HEK293 (cell line): ENCODE results near the gene KIF12.

Experiments used
- CTCF ChIA-PET: fragments of 350-600 bp; formaldehyde crosslinking; extraction: SDS; loops from one replicate; lab custom pipeline; 2021; ENCODE audit warnings: antibody characterized with exemption; lab: Yijun Ruan, JAX
- POLR2A ChIA-PET: fragments of 300-600 bp; formaldehyde crosslinking; extraction: SDS; loops from one replicate; lab custom pipeline; 2020; ENCODE audit warnings: antibody characterized with exemption, inconsistent platforms; lab: Yijun Ruan, JAX
- H3K27ac ChIP-seq: fragments of 200-500 bp; sonication (Bioruptor generic); 2 replicates; pipeline ENCODE4 v1.5.1; 2014; ENCODE audit warnings: low read depth, low read length, control low read depth, inconsistent platforms; ENCODE audit errors: extremely low read depth
- H3K36me3 ChIP-seq, 2 experiments: fragments of 200-500 bp in 1 of 2; sonication (Bioruptor generic) in 1 of 2; 1 replicate in 1 of 2; 2 replicates in 1 of 2; pipeline ENCODE4 v1.5.1; 2014 to 2017; ENCODE audit warnings: inconsistent platforms in 2 of 2, low read length in 2 of 2; ENCODE audit not compliant: control insufficient read depth in 2 of 2, insufficient read depth in 1 of 2
- H3K4me1 ChIP-seq: fragments of 200-500 bp; sonication (Bioruptor generic); 2 replicates; pipeline ENCODE4 v1.5.1; 2014; ENCODE audit warnings: mild to moderate bottlenecking, low read length, inconsistent platforms; ENCODE audit not compliant: control insufficient read depth, insufficient read depth
- H3K4me3 ChIP-seq: 2 replicates; pipeline ENCODE4 v1.5.1; 2011; ENCODE audit warnings: low read depth, mild to moderate bottlenecking, control low read depth, low read length, moderate library complexity
- H3K9me3 ChIP-seq: fragments of 200-500 bp; sonication (Bioruptor generic); 2 replicates; pipeline ENCODE4 v1.5.1; 2014; ENCODE audit warnings: low read depth, low read length, inconsistent platforms; ENCODE audit not compliant: control insufficient read depth, insufficient read depth
- HOXA7 ChIP-seq: sonication (generic); formaldehyde crosslinking; IDR thresholded peaks from 2 replicates; pipeline ENCODE4 v1.8.1; 2022; ENCODE audit warnings: missing genetic modification reagents, borderline replicate concordance
- ZBTB7A ChIP-seq: fragments of 450-650 bp; formaldehyde crosslinking; IDR thresholded peaks from 2 replicates; pipeline ENCODE4 v1.5.1; 2016; ENCODE audit warnings: low read depth, missing biosample characterization, missing genetic modification characterization
- ZIC2 ChIP-seq: fragments of 450-650 bp; formaldehyde crosslinking; IDR thresholded peaks from 2 replicates; pipeline ENCODE4 v1.5.1; 2016; ENCODE audit warnings: missing biosample characterization, missing genetic modification characterization
- ZNF157 ChIP-seq: fragments of 450-650 bp; formaldehyde crosslinking; IDR thresholded peaks from 2 replicates; pipeline ENCODE4 v1.5.1; 2016; ENCODE audit warnings: missing biosample characterization, missing genetic modification characterization
- ZNF169 ChIP-seq: fragments of 450-650 bp; formaldehyde crosslinking; IDR thresholded peaks from 2 replicates; pipeline ENCODE4 v1.5.1; 2016; ENCODE audit warnings: missing biosample characterization, missing genetic modification characterization
- ZNF202 ChIP-seq: fragments of 450-650 bp; formaldehyde crosslinking; IDR thresholded peaks from 2 replicates; pipeline ENCODE4 v1.5.1; 2016; ENCODE audit warnings: missing biosample characterization, missing genetic modification characterization, borderline replicate concordance
- ZNF214 ChIP-seq: fragments of 450-650 bp; formaldehyde crosslinking; IDR thresholded peaks from 2 replicates; pipeline ENCODE4 v1.5.1; 2017; ENCODE audit warnings: missing biosample characterization, mild to moderate bottlenecking, missing genetic modification characterization, borderline replicate concordance
- ZNF23 ChIP-seq: fragments of 450-650 bp; formaldehyde crosslinking; IDR thresholded peaks from 2 replicates; pipeline ENCODE4 v1.5.1; 2016; ENCODE audit warnings: missing biosample characterization, missing genetic modification characterization, borderline replicate concordance
- ZNF324 ChIP-seq: fragments of 450-650 bp; formaldehyde crosslinking; IDR thresholded peaks from 2 replicates; pipeline ENCODE4 v1.5.1; 2016; ENCODE audit warnings: missing biosample characterization, missing genetic modification characterization
- ZNF354C ChIP-seq: fragments of 450-650 bp; formaldehyde crosslinking; IDR thresholded peaks from 2 replicates; pipeline ENCODE4 v1.5.1; 2016; ENCODE audit warnings: missing biosample characterization, missing genetic modification characterization, low read depth, borderline replicate concordance
- ZNF544 ChIP-seq: fragments of 450-650 bp; formaldehyde crosslinking; IDR thresholded peaks from 2 replicates; pipeline ENCODE4 v1.5.0; 2017; ENCODE audit warnings: missing biosample characterization, missing genetic modification characterization
- ZNF670 ChIP-seq: fragments of 450-650 bp; formaldehyde crosslinking; IDR thresholded peaks from 2 replicates; pipeline ENCODE4 v1.5.1; 2016; ENCODE audit warnings: missing biosample characterization, missing genetic modification characterization, low read depth
- TF ChIP-seq, protein P1 (sequence below): fragments of 450-650 bp; formaldehyde crosslinking; IDR thresholded peaks from 2 replicates; pipeline ENCODE4; 2016; ENCODE audit warnings: missing biosample characterization, missing genetic modification characterization
- TF ChIP-seq, protein P2 (sequence below): fragments of 450-650 bp; formaldehyde crosslinking; IDR thresholded peaks from 2 replicates; pipeline ENCODE4 v1.5.1; 2016; ENCODE audit warnings: missing biosample characterization, missing genetic modification characterization
- TF ChIP-seq, protein P3 (sequence below): fragments of 450-650 bp; formaldehyde crosslinking; IDR thresholded peaks from 2 replicates; pipeline ENCODE4 v1.5.1; 2016; ENCODE audit warnings: missing biosample characterization, missing genetic modification characterization
- TF ChIP-seq, protein P4 (sequence below): IDR thresholded peaks from 2 replicates; pipeline ENCODE4 v1.6.1; 2011; ENCODE audit warnings: mild to moderate bottlenecking, low read depth, low read length, borderline replicate concordance
- TF ChIP-seq, protein P5 (sequence below): fragments of 450-650 bp; formaldehyde crosslinking; IDR thresholded peaks from 2 replicates; pipeline ENCODE4 v1.5.1; 2016; ENCODE audit warnings: missing biosample characterization, missing genetic modification characterization
- TF ChIP-seq, protein P6 (sequence below): fragments of 450-650 bp; formaldehyde crosslinking; IDR thresholded peaks from 2 replicates; pipeline ENCODE4 v1.5.1; 2016; ENCODE audit warnings: missing biosample characterization, missing genetic modification characterization
- TF ChIP-seq, protein P7 (sequence below): fragments of 450-650 bp; IDR thresholded peaks from 2 replicates; pipeline ENCODE4 v1.5.1; 2018; ENCODE audit warnings: missing biosample characterization, mild to moderate bottlenecking, missing genetic modification characterization

Gene KIF12

DNA sequence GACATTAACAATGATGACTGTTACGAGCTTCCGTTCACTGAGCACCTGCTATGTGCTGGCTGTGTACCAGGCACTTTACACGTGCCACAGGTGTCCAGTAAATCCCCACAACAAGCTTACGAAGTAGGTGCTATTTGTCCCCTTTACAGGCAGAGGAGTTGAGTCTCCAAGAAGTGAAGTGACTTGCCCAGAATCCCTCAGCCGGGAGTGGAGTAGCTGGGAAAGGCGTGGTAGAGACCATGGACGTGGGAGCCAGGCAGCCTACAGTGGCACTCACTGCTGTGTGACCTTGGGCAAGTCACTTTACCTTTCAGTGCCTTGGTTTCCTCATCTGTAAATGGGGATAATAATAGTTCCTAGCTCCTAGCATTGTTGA lies 20.3 kb downstream of the KIF12 start:
- Histone ChIP-seq H3K9me3 (no peaks in the 10 kb centered on the region), H3K4me1 (no peaks in the 10 kb centered on the region), H3K36me3 (no peaks in the 10 kb centered on the region), H3K4me3 (no peak overlapping the region), H3K27ac (no peak overlapping the region)
- CTCF ChIA-PET: interaction anchor here (0.6 to 3.1 kb wide), 4 partner anchors 29 to 350 kb away, joined by 3 to 12 read pairs (median 4); no protein-coding TSS in a partner anchor
- POLR2A ChIA-PET: no interaction called here
- TF ChIP-seq, protein P1, sequence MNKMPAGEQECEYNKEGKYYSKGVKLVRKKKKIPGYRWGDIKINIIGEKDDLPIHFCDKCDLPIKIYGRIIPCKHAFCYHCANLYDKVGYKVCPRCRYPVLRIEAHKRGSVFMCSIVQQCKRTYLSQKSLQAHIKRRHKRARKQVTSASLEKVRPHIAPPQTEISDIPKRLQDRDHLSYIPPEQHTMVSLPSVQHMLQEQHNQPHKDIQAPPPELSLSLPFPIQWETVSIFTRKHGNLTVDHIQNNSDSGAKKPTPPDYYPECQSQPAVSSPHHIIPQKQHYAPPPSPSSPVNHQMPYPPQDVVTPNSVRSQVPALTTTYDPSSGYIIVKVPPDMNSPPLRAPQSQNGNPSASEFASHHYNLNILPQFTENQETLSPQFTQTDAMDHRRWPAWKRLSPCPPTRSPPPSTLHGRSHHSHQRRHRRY: no peak
- TF ChIP-seq, protein P2, sequence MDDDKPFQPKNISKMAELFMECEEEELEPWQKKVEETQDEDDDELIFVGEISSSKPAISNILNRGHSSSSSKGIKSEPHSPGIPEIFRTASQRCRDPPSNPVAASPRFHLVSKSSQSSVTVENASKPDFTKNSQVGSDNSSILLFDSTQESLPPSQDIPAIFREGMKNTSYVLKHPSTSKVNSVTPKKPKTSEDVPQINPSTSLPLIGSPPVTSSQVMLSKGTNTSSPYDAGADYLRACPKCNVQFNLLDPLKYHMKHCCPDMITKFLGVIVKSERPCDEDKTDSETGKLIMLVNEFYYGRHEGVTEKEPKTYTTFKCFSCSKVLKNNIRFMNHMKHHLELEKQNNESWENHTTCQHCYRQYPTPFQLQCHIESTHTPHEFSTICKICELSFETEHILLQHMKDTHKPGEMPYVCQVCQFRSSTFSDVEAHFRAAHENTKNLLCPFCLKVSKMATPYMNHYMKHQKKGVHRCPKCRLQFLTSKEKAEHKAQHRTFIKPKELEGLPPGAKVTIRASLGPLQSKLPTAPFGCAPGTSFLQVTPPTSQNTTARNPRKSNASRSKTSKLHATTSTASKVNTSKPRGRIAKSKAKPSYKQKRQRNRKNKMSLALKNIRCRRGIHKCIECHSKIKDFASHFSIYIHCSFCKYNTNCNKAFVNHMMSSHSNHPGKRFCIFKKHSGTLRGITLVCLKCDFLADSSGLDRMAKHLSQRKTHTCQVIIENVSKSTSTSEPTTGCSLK (tag by site-specific recombination): no peak
- no peak for TF ChIP-seq ZNF202 (tag by site-specific recombination)
- no peak for TF ChIP-seq ZNF544
- no peak for TF ChIP-seq ZNF324
- no peak for TF ChIP-seq ZNF354C (tag by site-specific recombination)
- no peak for TF ChIP-seq ZIC2 (tag by site-specific recombination)
- TF ChIP-seq ZNF157: no peak
- TF ChIP-seq, protein P3, sequence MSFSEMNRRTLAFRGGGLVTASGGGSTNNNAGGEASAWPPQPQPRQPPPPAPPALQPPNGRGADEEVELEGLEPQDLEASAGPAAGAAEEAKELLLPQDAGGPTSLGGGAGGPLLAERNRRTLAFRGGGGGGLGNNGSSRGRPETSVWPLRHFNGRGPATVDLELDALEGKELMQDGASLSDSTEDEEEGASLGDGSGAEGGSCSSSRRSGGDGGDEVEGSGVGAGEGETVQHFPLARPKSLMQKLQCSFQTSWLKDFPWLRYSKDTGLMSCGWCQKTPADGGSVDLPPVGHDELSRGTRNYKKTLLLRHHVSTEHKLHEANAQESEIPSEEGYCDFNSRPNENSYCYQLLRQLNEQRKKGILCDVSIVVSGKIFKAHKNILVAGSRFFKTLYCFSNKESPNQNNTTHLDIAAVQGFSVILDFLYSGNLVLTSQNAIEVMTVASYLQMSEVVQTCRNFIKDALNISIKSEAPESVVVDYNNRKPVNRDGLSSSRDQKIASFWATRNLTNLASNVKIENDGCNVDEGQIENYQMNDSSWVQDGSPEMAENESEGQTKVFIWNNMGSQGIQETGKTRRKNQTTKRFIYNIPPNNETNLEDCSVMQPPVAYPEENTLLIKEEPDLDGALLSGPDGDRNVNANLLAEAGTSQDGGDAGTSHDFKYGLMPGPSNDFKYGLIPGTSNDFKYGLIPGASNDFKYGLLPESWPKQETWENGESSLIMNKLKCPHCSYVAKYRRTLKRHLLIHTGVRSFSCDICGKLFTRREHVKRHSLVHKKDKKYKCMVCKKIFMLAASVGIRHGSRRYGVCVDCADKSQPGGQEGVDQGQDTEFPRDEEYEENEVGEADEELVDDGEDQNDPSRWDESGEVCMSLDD (tag by site-specific recombination): no peak
- TF ChIP-seq, protein P4, sequence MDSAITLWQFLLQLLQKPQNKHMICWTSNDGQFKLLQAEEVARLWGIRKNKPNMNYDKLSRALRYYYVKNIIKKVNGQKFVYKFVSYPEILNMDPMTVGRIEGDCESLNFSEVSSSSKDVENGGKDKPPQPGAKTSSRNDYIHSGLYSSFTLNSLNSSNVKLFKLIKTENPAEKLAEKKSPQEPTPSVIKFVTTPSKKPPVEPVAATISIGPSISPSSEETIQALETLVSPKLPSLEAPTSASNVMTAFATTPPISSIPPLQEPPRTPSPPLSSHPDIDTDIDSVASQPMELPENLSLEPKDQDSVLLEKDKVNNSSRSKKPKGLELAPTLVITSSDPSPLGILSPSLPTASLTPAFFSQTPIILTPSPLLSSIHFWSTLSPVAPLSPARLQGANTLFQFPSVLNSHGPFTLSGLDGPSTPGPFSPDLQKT: no peak
- TF ChIP-seq, protein P5, sequence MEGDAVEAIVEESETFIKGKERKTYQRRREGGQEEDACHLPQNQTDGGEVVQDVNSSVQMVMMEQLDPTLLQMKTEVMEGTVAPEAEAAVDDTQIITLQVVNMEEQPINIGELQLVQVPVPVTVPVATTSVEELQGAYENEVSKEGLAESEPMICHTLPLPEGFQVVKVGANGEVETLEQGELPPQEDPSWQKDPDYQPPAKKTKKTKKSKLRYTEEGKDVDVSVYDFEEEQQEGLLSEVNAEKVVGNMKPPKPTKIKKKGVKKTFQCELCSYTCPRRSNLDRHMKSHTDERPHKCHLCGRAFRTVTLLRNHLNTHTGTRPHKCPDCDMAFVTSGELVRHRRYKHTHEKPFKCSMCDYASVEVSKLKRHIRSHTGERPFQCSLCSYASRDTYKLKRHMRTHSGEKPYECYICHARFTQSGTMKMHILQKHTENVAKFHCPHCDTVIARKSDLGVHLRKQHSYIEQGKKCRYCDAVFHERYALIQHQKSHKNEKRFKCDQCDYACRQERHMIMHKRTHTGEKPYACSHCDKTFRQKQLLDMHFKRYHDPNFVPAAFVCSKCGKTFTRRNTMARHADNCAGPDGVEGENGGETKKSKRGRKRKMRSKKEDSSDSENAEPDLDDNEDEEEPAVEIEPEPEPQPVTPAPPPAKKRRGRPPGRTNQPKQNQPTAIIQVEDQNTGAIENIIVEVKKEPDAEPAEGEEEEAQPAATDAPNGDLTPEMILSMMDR: no peak
- TF ChIP-seq, protein P6, sequence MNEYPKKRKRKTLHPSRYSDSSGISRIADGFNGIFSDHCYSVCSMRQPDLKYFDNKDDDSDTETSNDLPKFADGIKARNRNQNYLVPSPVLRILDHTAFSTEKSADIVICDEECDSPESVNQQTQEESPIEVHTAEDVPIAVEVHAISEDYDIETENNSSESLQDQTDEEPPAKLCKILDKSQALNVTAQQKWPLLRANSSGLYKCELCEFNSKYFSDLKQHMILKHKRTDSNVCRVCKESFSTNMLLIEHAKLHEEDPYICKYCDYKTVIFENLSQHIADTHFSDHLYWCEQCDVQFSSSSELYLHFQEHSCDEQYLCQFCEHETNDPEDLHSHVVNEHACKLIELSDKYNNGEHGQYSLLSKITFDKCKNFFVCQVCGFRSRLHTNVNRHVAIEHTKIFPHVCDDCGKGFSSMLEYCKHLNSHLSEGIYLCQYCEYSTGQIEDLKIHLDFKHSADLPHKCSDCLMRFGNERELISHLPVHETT (tag by site-specific recombination): no peak
- no peak for TF ChIP-seq ZNF214 (tag by site-specific recombination)
- no peak for TF ChIP-seq ZNF670 (tag by site-specific recombination)
- TF ChIP-seq, protein P7, sequence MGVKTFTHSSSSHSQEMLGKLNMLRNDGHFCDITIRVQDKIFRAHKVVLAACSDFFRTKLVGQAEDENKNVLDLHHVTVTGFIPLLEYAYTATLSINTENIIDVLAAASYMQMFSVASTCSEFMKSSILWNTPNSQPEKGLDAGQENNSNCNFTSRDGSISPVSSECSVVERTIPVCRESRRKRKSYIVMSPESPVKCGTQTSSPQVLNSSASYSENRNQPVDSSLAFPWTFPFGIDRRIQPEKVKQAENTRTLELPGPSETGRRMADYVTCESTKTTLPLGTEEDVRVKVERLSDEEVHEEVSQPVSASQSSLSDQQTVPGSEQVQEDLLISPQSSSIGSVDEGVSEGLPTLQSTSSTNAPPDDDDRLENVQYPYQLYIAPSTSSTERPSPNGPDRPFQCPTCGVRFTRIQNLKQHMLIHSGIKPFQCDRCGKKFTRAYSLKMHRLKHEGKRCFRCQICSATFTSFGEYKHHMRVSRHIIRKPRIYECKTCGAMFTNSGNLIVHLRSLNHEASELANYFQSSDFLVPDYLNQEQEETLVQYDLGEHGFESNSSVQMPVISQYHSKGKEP (tag by site-specific recombination): no peak
- TF ChIP-seq HOXA7: no peak
- TF ChIP-seq ZNF169 (tag by site-specific recombination): no peak
- TF ChIP-seq ZNF23: no peak
- no peak for TF ChIP-seq ZBTB7A
- TF ChIP-seq, all 188 proteins: peak for 0
